MM.1S (cell line): ENCODE measurements around the gene TP53.

Experiments
- CTCF ChIP-seq: fragments of 300-600 bp; sonication (generic); IDR thresholded peaks from 2 replicates; pipeline ENCODE4 v1.5.1; 2016; ENCODE audit warnings: antibody characterized with exemption, low read length, mixed read lengths
- EZH2 ChIP-seq: fragments of 300-600 bp; sonication (generic); optimal IDR thresholded peaks from 2 replicates; pipeline ENCODE3; 2017; ENCODE audit warnings: low read depth, mild to moderate bottlenecking, antibody characterized with exemption, low read length, mixed read lengths

DNA sequence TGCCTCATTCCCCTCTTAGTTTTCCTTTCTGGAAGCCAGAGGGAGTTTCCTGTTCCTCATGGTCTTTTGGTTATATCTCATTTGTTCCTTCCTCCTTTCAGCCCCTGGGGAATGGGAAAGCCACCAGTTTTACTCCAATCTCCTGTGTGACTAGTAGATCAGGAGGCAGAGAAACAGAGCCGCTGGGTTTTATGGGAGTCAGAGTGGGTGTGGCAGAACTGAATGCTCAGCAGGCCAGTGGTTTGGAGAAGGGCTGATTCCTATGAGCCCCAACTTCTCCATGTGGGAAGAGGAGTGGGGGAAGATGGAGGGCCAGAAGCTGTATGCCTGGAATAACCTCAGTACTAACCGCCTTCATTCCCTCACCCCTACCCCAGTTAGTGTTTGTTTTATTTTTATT is 34.3 kb upstream of the TP53 start:
- TF ChIP-seq CTCF (no peak), EZH2 (no peak)
